HuH-7 (cell line): ENCODE data around the gene HIPK3.

Source experiments
- DNase-seq: peaks from one replicate; pipeline ENCODE4 v3.0.0; 2011; ENCODE audit warnings: low spot score

HIPK3 gene

DNA sequence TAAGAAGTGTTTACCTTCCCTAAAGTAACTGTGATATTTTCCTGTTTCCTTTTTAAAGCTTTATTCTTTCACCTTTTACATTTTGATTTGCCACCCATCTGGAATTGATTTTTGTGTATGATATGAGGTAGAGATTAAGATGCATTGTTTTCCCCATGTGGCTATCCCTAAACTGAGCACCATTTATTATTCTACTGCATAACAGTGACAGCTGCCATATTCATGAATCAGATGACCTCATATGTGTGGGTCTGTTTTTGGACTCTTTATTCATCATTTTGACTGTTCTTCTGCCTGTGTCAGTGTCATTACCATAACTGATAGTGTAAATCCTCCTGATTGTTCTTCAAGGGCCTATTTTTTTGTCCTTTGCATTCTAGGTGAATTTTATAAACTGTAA lies 50.8 kb downstream of the HIPK3 start:
- DNase-seq, result no peak

DNA sequence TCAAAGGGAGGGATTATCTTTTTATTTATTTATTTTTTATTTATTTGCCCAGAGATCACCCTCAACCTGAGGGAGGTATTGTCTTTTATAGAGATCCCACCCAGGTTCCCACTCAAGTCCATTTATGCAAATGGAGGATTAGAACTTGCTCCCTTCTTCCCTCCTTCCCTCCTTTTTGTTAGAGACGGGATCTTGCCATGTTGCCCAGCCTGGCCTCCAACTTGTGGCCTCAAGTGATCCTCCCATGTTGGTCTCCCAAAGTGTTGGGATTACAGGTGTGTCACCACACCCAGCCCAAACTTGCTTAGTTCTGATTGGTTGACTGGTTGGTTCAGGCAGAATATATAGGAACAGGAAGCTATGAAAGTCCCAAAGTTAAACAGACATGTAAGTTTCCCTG lies 51.9 kb downstream of the HIPK3 start:
- DNase-seq, result no peak

DNA sequence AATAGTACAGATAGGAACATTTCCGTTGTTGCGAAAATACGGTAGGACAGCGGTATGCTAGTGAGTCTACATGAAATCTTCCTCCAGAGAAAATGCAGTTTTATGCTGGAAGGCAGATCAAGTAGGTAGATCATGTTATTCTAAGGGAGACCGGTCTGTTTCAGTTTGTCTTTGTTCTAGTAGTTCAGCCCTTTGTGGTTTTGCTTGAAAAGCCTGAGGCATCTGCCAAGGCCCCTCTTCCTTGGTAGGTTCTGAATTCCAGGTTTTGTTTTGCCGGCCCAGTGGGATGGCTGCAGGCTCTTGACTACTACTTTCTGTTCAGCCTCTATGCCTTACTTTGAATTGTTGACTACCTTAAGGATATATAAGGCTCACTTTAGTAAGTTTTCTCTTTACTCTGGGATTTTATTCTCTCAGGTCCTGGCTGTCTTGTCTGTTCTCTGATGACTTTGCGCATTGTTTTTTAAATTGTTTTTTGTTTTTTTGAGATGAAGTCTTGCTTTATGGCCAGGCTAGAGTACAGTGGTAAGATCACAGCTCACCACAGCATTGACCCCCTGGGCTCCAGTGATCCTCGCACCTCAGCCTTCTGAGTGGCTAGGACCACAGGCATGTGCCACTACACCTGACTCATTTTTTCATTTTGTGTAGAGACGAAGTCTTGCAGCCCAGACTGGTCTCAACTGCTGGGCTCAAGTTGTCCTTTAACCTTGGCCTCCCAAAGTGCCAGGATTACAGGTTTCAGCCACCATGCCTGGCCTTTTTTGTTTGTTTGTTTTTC lies 53.7 kb downstream of the HIPK3 start:
- DNase-seq, result no peak

DNA sequence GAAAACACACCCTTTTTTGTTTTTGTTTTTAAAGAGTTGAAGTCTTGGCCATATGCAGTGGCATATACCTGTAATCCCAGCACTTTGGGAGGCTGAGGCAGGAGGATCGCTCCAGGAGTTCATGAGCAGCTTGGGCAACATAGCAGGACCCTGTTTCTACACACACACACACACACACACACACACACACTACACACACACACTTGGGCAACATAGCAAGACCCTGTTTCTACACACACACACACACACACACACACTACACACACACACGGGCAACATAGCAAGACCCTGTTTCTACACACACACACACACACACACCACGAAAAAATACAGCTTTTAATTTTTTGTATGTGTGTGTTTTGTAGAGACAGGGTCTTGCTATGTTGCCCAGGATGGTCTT lies 54.5 kb downstream of the HIPK3 start:
- DNase-seq, result no peak

DNA sequence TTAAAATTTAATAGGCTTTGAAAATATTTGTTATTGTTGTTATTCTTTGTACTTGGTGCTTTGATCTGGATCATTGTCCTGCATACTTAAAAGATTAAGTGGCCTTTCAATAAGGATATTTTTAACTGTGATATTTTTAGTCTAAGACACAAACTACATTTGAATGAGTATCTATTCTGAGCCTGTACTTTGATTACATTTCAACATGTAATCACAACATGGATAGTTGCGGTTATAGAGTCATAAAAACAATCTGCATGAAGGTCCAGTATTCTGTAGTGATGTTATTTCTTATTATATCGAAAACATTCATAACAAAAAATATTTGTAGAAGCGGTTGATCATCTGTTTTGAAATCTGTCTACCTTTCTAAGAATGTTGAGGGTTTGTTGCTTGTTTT lies 58.6 kb downstream of the HIPK3 start:
- no peak for DNase-seq

DNA sequence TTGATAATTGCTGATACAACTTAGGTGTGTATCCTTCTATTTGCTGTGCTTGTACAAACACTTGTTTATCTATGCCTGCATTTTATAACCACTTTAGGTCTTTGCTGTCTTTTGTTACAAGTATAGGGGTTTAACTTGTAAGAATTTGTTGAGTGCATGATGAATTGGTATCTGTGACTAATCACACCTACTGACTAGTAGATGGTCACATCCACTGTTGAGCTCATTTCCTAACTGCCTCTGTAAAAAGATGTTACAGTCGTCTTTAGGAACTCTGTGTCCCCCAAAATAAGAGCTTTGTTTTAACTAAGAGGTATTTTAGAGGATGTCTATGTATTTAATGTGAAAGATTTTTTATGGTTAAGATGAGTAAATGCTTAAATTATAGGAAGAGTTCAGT lies 60.5 kb downstream of the HIPK3 start:
- DNase-seq, result no peak

DNA sequence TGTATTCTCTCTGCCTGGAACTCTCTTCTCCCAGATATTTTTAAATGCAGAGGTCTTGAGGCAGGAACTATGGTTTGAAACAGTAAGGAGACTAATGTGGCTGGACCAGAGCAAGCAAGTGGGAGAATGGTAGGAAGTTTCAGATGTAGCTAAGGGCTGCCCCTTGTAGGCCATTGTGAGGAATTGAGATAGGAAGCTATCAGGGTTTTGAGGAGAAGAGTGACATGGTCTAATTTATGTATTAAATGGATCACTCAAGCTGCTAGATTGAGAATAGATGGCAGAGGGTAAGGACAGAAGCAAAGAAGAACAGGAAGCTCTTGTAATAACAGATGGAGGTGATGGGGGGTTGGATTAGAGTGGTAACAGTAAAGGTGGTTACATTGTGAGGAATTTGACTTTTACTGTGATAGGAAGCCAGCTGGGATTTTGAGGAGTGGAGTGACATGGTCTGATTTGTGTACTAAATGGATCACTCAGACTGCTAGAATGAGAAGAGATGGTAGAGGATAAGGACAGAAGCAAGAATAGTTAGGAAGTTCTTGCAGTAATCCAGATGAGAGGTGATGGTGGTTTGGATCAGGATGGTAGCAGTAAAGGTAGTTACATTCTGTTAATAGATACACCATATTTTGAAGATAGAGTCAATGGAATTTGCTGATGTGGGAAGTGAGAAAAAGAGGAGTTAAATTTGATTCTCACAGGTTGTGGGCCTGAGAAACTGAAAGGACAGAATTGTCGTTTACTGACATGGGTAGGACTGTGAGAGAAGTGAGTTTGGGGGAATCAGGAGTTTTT lies 63.0 kb downstream of the HIPK3 start:
- no peak for DNase-seq

DNA sequence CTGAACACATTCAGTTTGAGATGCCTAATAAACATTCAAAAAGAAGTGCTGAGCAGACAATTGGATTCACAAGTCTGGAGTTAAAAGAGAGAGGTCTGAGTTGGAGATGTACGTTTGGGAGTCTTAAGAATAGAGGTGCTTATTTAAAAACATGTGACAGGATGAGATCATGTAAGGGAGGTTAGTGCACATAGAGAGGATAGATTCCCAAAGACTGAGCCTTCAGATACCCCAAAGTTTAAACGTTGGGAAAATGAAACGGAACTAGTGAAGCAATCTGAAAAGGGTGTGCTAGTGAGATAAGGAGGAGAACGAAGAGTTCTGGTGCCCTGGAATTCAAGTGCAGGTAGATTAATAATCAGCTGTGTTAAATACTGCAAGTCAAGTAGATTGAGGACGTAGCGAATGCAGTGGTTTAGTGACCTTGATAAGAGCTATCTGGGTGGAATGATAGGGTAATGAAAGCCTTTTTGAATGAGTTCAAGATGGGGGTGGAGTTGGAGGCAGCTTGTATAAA lies 63.7 kb downstream of the HIPK3 start:
- no peak for DNase-seq

DNA sequence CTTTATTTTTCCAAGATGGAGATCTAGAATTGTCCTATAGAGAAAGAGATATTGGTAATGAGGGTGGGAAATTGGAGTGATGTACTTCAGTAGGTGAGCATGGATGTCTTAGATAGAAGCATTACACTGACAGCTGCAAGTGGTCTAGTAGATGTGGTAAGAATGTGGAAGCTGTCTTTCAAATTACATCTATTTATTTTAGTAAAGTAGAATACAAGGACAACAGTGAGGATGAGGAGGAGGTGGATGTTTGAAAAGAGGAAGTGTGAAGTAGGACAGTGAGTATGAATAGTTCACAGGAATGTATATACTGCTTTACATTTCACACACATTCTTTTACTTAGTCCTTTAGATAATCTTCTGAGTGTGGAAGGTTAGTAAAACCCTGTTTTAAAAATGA lies 64.2 kb downstream of the HIPK3 start:
- no peak for DNase-seq

DNA sequence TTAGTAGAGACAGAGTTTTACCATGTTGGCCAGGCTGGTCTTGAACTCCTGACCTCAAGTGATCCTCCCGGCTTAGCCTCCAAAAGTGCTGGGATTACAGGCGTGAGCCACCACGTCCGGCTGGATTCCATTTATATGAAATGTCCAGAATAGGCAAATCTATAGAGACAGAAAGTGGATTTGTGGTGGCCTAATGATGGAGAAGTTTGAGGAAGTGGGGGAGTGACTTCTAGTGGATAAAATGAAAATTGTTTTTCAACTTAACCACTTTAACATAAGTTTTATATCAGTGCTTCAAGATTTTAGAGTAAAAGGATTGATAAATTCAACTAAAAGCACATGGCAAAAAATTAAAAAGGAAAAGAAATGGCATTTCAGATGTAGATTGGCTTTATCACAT lies 66.2 kb downstream of the HIPK3 start:
- no peak for DNase-seq

DNA sequence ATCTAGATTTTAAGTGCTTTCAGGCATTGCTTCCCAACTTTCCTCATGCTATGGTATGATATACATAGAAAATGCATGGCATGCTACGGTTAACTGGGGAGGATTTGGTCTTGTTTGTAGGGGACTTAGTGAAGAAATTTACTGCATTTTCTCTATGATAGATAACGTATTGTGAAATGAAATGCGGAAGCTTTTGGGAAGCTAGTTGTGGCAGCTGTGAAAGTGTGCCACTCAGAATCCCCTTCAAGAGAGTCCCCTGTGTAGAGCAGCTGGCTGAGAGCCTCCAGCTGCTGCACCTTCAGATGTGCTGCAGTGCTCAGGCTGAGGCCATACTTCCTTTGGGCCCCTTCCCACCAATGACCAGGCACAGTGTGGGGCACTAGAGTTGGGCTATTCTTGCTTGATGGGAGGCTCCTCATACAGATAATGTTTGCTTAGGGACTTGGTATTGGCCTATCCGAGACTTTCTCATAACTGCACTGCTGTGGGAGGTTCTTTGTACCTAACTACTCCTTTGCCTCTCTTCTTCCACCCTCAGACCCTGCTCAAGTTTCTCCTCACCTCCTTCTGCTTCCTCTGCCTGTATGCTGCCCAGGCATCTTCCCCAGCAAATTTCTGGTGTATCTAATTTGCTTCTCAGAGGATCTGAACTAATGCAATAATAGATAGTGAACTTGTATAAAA lies 67.3 kb downstream of the HIPK3 start:
- no peak for DNase-seq

DNA sequence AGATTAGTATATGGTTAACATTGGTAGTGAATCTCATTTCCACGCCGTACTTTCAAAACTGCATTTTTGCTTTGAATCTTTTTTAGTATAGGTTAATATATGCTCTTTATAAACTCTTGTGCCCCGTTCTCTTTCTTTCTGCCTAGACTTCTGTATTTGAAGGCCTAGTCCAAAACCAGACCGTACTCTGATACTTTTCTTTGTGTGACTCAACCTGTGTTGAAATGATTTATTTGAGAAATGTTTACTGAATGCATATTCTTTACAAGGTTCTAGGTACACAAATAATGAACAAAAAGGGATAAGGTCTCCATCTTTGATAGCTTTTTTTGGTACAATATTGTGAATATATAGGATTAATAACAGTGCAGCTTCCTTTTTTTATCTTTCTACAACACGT lies 68.3 kb downstream of the HIPK3 start:
- DNase-seq, result no peak

DNA sequence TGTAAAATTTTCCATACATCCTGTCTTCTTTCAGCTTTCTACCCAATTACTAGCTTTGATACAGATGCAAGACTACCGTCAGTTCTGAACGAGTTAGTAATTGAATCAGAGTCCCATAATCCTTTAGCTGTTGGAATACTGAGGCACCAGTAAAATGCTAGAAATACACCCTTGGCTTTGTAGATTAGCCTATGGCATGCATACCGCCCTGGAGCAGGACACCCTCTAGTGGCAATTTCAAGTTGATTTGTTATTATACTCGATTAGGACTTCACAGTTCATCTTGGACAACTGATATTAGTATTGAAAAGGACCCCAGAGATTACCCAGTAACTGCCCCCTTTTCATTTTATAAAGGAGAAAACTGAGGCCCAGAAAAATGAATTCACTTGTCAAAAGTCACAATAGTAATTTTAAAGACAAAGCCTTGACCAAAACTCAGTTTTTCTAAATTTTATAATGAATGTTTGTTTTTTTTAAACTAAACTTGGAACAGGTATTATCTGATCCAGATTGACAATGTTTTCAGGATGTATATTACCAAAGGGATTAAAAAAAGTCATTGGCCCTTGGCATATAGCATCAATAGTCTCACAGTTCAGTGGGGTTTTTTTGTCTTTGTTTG lies 72.6 kb downstream of the HIPK3 start:
- DNase-seq, result peak; percentile 22

DNA sequence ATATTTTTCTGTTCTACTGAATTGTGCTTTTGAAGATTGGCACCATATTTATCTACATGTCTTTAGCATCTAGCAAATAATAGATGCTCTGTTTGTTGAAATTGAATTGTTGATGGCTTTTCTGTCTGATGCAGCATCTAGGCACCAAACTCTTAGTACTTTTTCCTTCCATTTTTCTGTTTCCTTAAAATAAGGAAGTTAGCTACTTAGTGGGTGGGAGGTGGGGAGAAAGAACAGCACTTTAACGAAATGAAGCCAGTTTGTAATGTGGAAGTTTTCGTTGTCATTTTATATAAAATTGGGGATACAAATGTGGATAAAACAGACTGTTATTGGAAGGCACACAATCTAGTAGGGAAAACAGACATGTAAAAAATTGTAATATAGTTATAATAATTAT lies 76.6 kb downstream of the HIPK3 start:
- no peak for DNase-seq

DNA sequence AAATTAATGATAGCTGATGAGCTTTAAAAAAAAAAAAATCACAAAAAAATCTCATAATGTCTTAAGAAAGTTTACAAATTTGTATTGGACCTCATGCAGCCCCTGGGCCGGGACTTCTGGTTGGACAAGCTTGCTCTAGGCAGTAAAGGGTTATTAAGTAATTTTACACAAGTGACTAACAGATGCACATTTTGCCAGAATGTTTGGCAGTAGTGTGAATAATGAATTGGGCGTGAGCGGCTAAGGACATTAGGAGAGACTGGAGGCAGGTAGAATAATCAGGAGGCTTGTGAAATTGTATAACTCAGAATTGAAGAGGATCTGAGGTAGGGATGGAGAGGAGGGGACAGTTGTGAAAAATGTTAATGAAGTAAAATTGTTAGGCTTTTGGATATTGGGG lies 77.4 kb downstream of the HIPK3 start:
- no peak for DNase-seq

DNA sequence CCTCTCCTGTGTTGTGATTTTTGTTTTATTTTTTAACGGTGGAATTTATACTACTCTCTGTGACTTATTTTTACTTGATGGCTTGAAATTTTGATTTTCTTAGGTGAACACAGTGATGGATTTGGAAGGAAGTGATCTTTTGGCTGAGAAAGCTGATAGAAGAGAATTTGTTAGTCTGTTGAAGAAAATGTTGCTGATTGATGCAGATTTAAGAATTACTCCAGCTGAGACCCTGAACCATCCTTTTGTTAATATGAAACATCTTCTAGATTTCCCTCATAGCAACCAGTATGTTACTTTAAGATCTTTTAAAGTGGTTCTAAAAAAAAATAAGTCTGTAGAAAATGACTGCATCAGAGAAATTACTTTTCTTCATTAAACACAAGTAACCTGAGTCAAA lies 82.1 kb downstream of the HIPK3 start:
- no peak for DNase-seq

DNA sequence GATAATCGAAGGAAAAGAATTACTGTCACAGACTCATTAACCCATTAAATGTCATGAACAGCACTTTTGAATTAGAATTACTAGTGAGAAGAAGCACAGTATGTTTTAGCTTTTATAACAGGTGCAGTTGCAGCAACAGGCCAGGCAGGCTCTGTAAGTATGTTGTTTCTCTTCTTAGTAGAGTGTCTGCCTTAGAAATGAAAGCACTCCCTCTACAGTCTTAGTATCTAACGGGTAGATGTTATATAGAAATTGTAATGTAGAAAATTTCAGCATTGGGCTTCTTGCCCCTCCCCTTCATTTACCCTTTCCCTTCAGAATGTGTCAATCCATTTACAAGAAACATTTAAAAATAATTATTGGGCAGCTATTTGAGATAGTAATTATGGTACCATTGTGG lies 87.4 kb downstream of the HIPK3 start:
- DNase-seq, result no peak

DNA sequence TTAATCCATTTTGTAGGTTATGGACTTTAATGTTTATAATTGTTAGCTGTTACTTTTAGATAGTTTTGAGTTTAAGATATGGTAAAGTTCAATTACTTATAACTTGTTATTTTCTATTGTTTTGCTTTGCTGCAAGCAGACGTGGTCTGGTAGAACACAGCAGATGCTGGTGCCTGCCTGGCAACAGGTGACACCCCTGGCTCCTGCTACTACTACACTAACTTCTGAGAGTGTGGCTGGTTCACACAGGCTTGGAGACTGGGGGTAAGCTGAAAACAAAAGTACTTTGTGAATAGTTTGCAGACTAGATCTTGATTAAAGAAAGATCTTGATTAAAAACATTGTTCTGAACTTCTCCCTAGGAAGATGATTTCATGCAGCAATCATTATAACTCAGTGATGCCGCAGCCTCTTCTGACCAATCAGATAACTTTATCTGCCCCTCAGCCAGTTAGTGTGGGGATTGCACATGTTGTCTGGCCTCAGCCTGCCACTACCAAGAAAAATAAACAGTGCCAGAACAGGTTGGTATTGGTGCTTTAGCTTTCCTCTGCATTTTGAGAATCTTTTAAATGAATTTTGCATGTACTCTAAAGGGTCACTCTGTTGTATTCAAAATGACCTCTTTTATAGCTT lies 90.4 kb downstream of the HIPK3 start:
- no peak for DNase-seq

DNA sequence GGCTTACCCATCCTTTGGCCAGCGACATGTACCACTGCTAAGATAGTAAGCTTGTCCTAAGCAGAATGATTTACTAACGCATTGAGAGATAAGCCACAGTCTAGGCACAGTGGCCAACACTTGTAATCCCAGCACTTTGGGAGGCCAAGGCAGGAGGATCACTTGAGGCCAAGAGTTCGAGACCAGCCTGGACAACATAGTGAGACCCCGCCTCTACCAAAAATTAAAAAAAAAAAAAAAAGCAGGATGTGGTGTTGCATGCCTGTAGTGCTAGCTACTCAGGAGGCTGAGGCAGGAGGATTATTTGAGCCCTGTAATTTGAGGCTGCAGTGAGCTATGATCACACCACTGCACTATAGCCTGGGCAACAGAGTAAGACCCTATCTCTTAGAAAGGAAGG lies 93.1 kb downstream of the HIPK3 start:
- no peak for DNase-seq

DNA sequence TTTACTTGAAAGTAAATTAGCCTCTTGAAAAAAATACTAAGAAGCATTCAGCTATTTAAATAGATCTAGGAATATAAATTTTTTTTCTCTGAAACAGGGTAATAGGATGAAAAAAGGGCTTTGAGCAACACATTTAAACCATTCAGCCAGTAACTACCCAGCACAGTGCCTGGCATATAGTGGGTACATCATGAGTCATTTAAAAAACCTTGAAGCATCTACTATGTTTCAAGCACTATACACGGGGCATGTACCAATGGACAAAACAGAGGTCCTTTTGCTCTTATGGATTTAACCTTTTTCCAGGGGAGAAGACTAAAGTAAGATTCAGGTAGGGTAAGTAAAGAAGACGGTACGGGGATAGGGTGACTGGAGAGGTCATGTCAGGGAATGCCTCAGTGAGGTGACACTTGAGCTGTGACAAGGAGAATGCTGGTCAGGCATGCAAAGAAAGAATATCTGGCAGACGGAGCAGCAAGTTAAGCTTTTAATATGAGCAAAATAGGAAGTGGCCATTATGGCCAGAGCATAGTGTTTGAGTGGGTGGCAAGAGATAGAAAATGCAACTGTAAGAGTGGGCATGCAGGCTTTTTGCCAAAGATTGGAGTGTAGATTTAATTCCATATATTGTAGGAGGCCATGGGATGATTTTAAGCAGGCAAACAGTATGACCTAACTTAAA lies 101.1 kb downstream of the HIPK3 start:
- no peak for DNase-seq

DNA sequence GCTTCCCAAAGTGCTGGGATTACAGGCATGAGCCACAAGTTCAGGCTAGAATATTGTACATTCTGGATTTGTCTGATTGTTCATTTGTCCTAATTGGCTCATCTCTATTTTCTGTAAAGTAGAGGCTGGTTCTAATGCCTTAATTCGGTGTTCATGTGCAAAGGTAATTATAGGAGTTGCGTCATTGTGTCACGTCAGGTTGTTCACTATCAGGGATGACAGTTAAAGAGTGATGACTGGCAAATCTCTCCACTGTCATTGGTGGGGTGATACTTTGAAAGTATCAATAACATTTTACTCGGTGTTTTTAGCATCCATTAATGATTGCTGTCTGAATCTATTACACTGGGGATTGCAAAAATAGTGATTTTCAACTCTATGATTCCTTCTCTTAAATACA lies 103.5 kb downstream of the HIPK3 start:
- DNase-seq, result no peak
